Natural killer cell (primary cell): Measurements from ENCODE around the gene UXS1. TPM values are rescaled to one million over a fixed set of nuclear protein-coding genes. Genes with fewer than 3 reads are reported as not detected.

ENCODE experiments used
- ATAC-seq, 3 donors: fragments of 150-1000 bp in 2 of 3; fragments of 200-7000 bp in 1 of 3; cut with Tn5 transposase; 1 replicate in 1 of 3; 2 replicates in 2 of 3; pipeline ENCODE4 v1.10.0; 2021; ENCODE audit warnings: mild to moderate bottlenecking in 2 of 3, moderate library complexity in 2 of 3
- DNase-seq, 2 donors: peaks; one replicate each; pipeline versions ENCODE4 v3.0.0 to v3.0.0-alpha.2; 2013 to 2021; ENCODE audit warnings: mixed read lengths in 1 of 2
- H3K27ac ChIP-seq: one replicate; pipeline ENCODE4 v1.5.1; 2013; ENCODE audit warnings: mild to moderate bottlenecking, low read length
- H3K27me3 ChIP-seq: one replicate; pipeline ENCODE4 v1.6.1; 2013; ENCODE audit warnings: low read length; ENCODE audit not compliant: control insufficient read depth, insufficient read depth
- H3K36me3 ChIP-seq: one replicate; pipeline ENCODE4 v1.6.1; 2013; ENCODE audit warnings: low read length; ENCODE audit not compliant: control insufficient read depth, insufficient read depth
- H3K4me1 ChIP-seq: one replicate; pipeline ENCODE4 v1.6.1; 2013; ENCODE audit warnings: low read length; ENCODE audit not compliant: control insufficient read depth, insufficient read depth
- H3K4me3 ChIP-seq: one replicate; pipeline ENCODE4 v1.5.1; 2013; ENCODE audit warnings: low read length
- H3K9me3 ChIP-seq: one replicate; pipeline ENCODE4 v1.6.1; 2013; ENCODE audit warnings: low read length; ENCODE audit not compliant: control insufficient read depth, insufficient read depth
- H3K27ac Mint-ChIP-seq, 2 donors: one replicate each; pipeline ENCODE4 v1.8.0; 2022; ENCODE audit warnings: mild to moderate bottlenecking in 2 of 2, mixed read lengths in 2 of 2, moderate library complexity in 1 of 2
- H3K27me3 Mint-ChIP-seq, 2 donors: one replicate each; pipeline ENCODE4 v1.8.0; 2022; ENCODE audit warnings: low read depth in 2 of 2, mixed read lengths in 2 of 2
- H3K36me3 Mint-ChIP-seq: one replicate; pipeline ENCODE4 v1.8.0; 2022; ENCODE audit warnings: mixed read lengths
- H3K4me1 Mint-ChIP-seq, 2 donors: one replicate each; pipeline ENCODE4 v1.8.0; 2022; ENCODE audit warnings: mixed read lengths in 2 of 2
- H3K4me3 Mint-ChIP-seq: one replicate; pipeline ENCODE4 v1.8.0; 2022; ENCODE audit warnings: mild to moderate bottlenecking, moderate library complexity, mixed read lengths
- H3K9me3 Mint-ChIP-seq, 2 donors: one replicate each; pipeline ENCODE4 v1.8.0; 2022; ENCODE audit warnings: mixed read lengths in 2 of 2
- CTCF ChIP-seq: fragments of 200-600 bp; IDR thresholded peaks from one replicate; pipeline ENCODE4 v1.8.0; 2022; ENCODE audit warnings: antibody characterized with exemption
- WGBS: methylation state at CpG from one replicate; pipeline ENCODE4 v1.1.7; 2013; ENCODE audit warnings: missing lambda C conversion rate; ENCODE audit not compliant: insufficient coverage; 5-methylcytosine and 5-hydroxymethylcytosine counted together
- intact Hi-C: fragments of 100-400 bp; cut with micrococcal nuclease; formaldehyde crosslinking; loops from one replicate; pipeline ENCODE4 v1.14.2; 2022
- total RNA-seq, 4 donors: library from RNA; stranded (reverse); fragments of 120-200 nt in 1 of 4; gene quantifications; one replicate each; pipeline versions ENCODE4 v1.2.3 to v1.2.4, GENCODE V29; 2013 to 2022

UXS1 gene
- total RNA-seq, 3 donors from 2014 or later (not counting 1 experiment from before 2014, with no cell fraction given), result 36.3 to 60.4 (median 37.5) TPM

GRCh38 chr2:106117347-106117746 is 76.8 kb downstream of the UXS1 start:
- Histone ChIP-seq H3K27me3 (no peaks in the 10 kb centered on the region), H3K27ac (no peak overlapping the region), H3K9me3 (no peaks in the 10 kb centered on the region), H3K4me3 (no peak overlapping the region), H3K36me3 (peaks cover 33% of the 10 kb centered on the region), H3K4me1 (peaks cover 3% of the 10 kb centered on the region)
- ATAC-seq (no peak), DNase-seq (no peak)
- H3K36me3 Mint-ChIP-seq, result no peaks in the 10 kb centered on the region
- no peak overlapping the region for H3K4me3 Mint-ChIP-seq
- no peak overlapping the region for H3K27ac Mint-ChIP-seq
- WGBS, result 96% methylated on average over 5 of the region's 5 CpGs
- H3K27me3 Mint-ChIP-seq, result no peaks in the 10 kb centered on the region
- H3K4me1 Mint-ChIP-seq, result peaks cover 0 to 14% of the 10 kb centered on the region in 2 donors
- TF ChIP-seq CTCF, result no peak
- no peaks in the 10 kb centered on the region for H3K9me3 Mint-ChIP-seq
- intact Hi-C loops, result no loop called here

GRCh38 chr2:106116248-106116647 is 77.9 kb downstream of the UXS1 start:
- Histone ChIP-seq H3K9me3 (no peaks in the 10 kb centered on the region), H3K27me3 (no peaks in the 10 kb centered on the region), H3K36me3 (peaks cover 37% of the 10 kb centered on the region), H3K4me1 (peaks cover 3% of the 10 kb centered on the region), H3K27ac (no peak overlapping the region), H3K4me3 (no peak overlapping the region)
- intact Hi-C loops, result no loop called here
- 93% methylated on average over 4 of the region's 5 CpGs for WGBS
- Mint-ChIP-seq H3K9me3 (no peaks in the 10 kb centered on the region), H3K4me3 (no peak overlapping the region), H3K4me1 (peaks cover 0 to 14% of the 10 kb centered on the region in 2 donors), H3K27me3 (no peaks in the 10 kb centered on the region), H3K27ac (no peak overlapping the region), H3K36me3 (peaks cover 6% of the 10 kb centered on the region)
- DNase-seq (no peak), ATAC-seq (no peak)
- TF ChIP-seq CTCF, result no peak

- Mint-ChIP-seq H3K9me3 (no peaks in the 10 kb centered on the region), H3K36me3 (peaks cover 6% of the 10 kb centered on the region), H3K4me1 (peaks cover 0 to 14% of the 10 kb centered on the region in 2 donors), H3K27me3 (no peaks in the 10 kb centered on the region), H3K27ac (no peak overlapping the region), H3K4me3 (no peak overlapping the region)
- 90% methylated on average over 4 of the region's 4 CpGs for WGBS
- Histone ChIP-seq H3K4me1 (peaks cover 3% of the 10 kb centered on the region), H3K27me3 (no peaks in the 10 kb centered on the region), H3K4me3 (no peak overlapping the region), H3K27ac (no peak overlapping the region), H3K36me3 (peaks cover 39% of the 10 kb centered on the region), H3K9me3 (no peaks in the 10 kb centered on the region)
- TF ChIP-seq CTCF, result no peak
- ATAC-seq (no peak), DNase-seq (no peak)
- intact Hi-C loops, result no loop called here
These were observed 78.4 kb downstream of the UXS1 start for GRCh38 chr2:106115665-106116064.

DNA sequence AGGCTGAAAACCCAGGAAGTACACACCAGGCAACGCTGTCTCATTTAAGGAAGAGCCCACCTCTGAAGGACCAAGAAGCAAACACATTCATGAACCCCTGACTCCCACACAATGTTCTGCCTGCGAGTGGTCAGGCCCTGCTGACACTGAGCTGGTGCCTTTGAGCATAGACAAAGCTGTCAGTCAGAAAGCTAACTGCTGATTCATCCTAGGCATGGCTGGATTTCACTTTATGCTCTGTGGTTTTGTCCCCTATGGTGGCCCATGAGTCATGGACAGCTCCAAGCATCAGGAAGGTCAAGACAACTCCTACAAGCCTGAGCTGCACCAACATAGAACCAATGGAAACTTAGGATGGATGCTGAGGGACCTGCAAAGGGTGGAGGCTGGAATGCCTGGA is 78.9 kb downstream of the UXS1 start:
- no peak for ATAC-seq
- Mint-ChIP-seq H3K9me3 (no peaks in the 10 kb centered on the region), H3K27me3 (no peaks in the 10 kb centered on the region), H3K4me3 (no peak overlapping the region), H3K27ac (no peak overlapping the region), H3K36me3 (peaks cover 6% of the 10 kb centered on the region), H3K4me1 (peaks cover 0 to 14% of the 10 kb centered on the region in 2 donors)
- H3K9me3 ChIP-seq, result no peaks in the 10 kb centered on the region
- DNase-seq, result no peak
- peaks cover 38% of the 10 kb centered on the region for H3K36me3 ChIP-seq
- intact Hi-C loops, result no loop called here
- peaks cover under 1% of the 10 kb centered on the region for H3K4me1 ChIP-seq
- H3K27ac ChIP-seq, result no peak overlapping the region
- 82% methylated on average over 2 of the region's 2 CpGs for WGBS
- no peak for TF ChIP-seq CTCF
- H3K27me3 ChIP-seq, result no peaks in the 10 kb centered on the region
- H3K4me3 ChIP-seq, result no peak overlapping the region
